Subcutaneous abdominal adipose tissue (tissue), 5 donors: ENCODE data around the gene TMEM186.
A peak's percentile ranks its signal among the peaks of the same experiment; 100 is the strongest.
"Not testable (repeated sequence)": the region's sequence is repeated elsewhere in the genome, so short reads cannot be mapped to it uniquely, and the experiment has no call there.

ENCODE experiments used
- H3K27ac ChIP-seq: one replicate; pipeline ENCODE4 v1.7.0; 2013; ENCODE audit warnings: low read depth, mild to moderate bottlenecking, inconsistent platforms, low read length, moderate library complexity
- H3K27me3 ChIP-seq, 5 donors: one replicate each; pipeline ENCODE4 v1.7.0; 2013; ENCODE audit warnings: low read length in 5 of 5, inconsistent platforms in 1 of 5; ENCODE audit not compliant: control insufficient read depth in 5 of 5, insufficient read depth in 4 of 5
- H3K36me3 ChIP-seq, 5 donors: one replicate each; pipeline ENCODE4 v1.7.0; 2013; ENCODE audit warnings: low read length in 5 of 5; ENCODE audit not compliant: control insufficient read depth in 5 of 5, insufficient read depth in 5 of 5
- H3K4me1 ChIP-seq, 5 donors: one replicate each; pipeline ENCODE4 v1.7.0; 2013; ENCODE audit warnings: low read length in 5 of 5, mild to moderate bottlenecking in 3 of 5, moderate library complexity in 1 of 5; ENCODE audit not compliant: control insufficient read depth in 5 of 5, insufficient read depth in 5 of 5
- H3K4me3 ChIP-seq, 5 donors: one replicate each; pipeline ENCODE4 v1.7.0; 2013; ENCODE audit warnings: low read length in 5 of 5, low read depth in 1 of 5
- H3K9ac ChIP-seq, 5 donors: one replicate each; pipeline ENCODE4 v1.7.0; 2013; ENCODE audit warnings: low read length in 5 of 5, mild to moderate bottlenecking in 4 of 5, moderate library complexity in 3 of 5
- H3K9me3 ChIP-seq, 5 donors: one replicate each; pipeline ENCODE4 v1.7.0; 2013; ENCODE audit warnings: low read length in 5 of 5; ENCODE audit not compliant: control insufficient read depth in 5 of 5
- donor health status: healthy.
- donor health status: healthy.
- donor health status: healthy.
- donor health status: healthy.
- donor health status: healthy.

TMEM186 gene

GRCh38 chr16:8798535-8799157, 1.2 kb upstream of the TMEM186 start:
- peak overlapping the region; percentile 90 to 99 (median 95) for H3K4me3 ChIP-seq
- H3K36me3 ChIP-seq, result peaks cover 13 to 19% (median 19%) of the 10 kb centered on the region in 5 donors
- peaks cover 9 to 37% (median 32%) of the 10 kb centered on the region in 5 donors for H3K4me1 ChIP-seq
- H3K27me3 ChIP-seq, result peaks cover 0 to 2% (median 0%) of the 10 kb centered on the region in 5 donors
- peak overlapping the region; percentile 94 to 99 (median 98) for H3K9ac ChIP-seq
- no peaks in the 10 kb centered on the region for H3K9me3 ChIP-seq
- H3K27ac ChIP-seq, result peak overlapping the region; percentile 96

GRCh38 chr16:8798174-8798527, 712 bp upstream of the TMEM186 start:
- Histone ChIP-seq H3K4me3 (peak overlapping the region; percentile 90 to 99 (median 95)), H3K27me3 (peaks cover 0 to 2% (median 0%) of the 10 kb centered on the region in 5 donors), H3K9ac (peak overlapping the region; percentile 94 to 99 (median 98)), H3K4me1 (peaks cover 9 to 37% (median 32%) of the 10 kb centered on the region in 5 donors), H3K27ac (peak overlapping the region; percentile 96), H3K36me3 (peaks cover 10 to 16% (median 15%) of the 10 kb centered on the region in 5 donors), H3K9me3 (no peaks in the 10 kb centered on the region)

- Histone ChIP-seq H3K4me1 (peaks cover 9 to 37% (median 32%) of the 10 kb centered on the region in 5 donors), H3K27me3 (peaks cover 0 to 2% (median 0%) of the 10 kb centered on the region in 5 donors), H3K4me3 (peak overlapping the region; percentile 83 to 99 (median 95)), H3K9me3 (no peaks in the 10 kb centered on the region), H3K9ac (peak overlapping the region; percentile 84 to 98 (median 86)), H3K27ac (peak overlapping the region; percentile 96), H3K36me3 (peaks cover 0 to 1% (median under 1%) of the 10 kb centered on the region in 5 donors)
Observed at GRCh38 chr16:8796469-8797363, 723 bp downstream of the TMEM186 start.

- Histone ChIP-seq H3K4me1 (peaks cover 9 to 35% (median 32%) of the 10 kb centered on the region in 5 donors), H3K4me3 (no peak overlapping the region), H3K27ac (no peak overlapping the region), H3K9me3 (no peaks in the 10 kb centered on the region), H3K27me3 (peaks cover 0 to 2% (median 0%) of the 10 kb centered on the region in 5 donors), H3K9ac (no peak overlapping the region), H3K36me3 (no peaks in the 10 kb centered on the region)
Observed at GRCh38 chr16:8795818-8796217, 1.6 kb downstream of the TMEM186 start.

- Histone ChIP-seq H3K4me3 (no peak overlapping the region), H3K9ac (no peak overlapping the region), H3K36me3 (no peaks in the 10 kb centered on the region), H3K4me1 (peaks cover 9 to 34% (median 32%) of the 10 kb centered on the region in 5 donors), H3K9me3 (no peaks in the 10 kb centered on the region), H3K27me3 (peaks cover 0 to 2% (median 0%) of the 10 kb centered on the region in 5 donors), H3K27ac (no peak overlapping the region)
Observed at GRCh38 chr16:8795091-8795490, 2.3 kb downstream of the TMEM186 start.

GRCh38 chr16:8788578-8789172, 8.8 kb downstream of the TMEM186 start:
- no peaks in the 10 kb centered on the region for H3K27me3 ChIP-seq
- no peak overlapping the region for H3K4me3 ChIP-seq
- H3K9ac ChIP-seq, result no peak overlapping the region
- H3K9me3 ChIP-seq, result no peaks in the 10 kb centered on the region
- no peaks in the 10 kb centered on the region for H3K36me3 ChIP-seq
- H3K27ac ChIP-seq, result no peak overlapping the region
- no peaks in the 10 kb centered on the region for H3K4me1 ChIP-seq

- not testable (repeated sequence) for H3K4me3 ChIP-seq, H3K9me3 ChIP-seq, H3K36me3 ChIP-seq
Observed at GRCh38 chr16:8786316-8786715, 11.1 kb downstream of the TMEM186 start.

GRCh38 chr16:8785408-8785807, 12.0 kb downstream of the TMEM186 start:
- H3K27me3 ChIP-seq, result no peaks in the 10 kb centered on the region
- no peak overlapping the region for H3K9ac ChIP-seq
- no peaks in the 10 kb centered on the region for H3K4me1 ChIP-seq
- H3K9me3 ChIP-seq, result no peaks in the 10 kb centered on the region
- H3K36me3 ChIP-seq, result peaks cover 0 to 6% (median 3%) of the 10 kb centered on the region in 5 donors
- H3K27ac ChIP-seq, result no peak overlapping the region
- no peak overlapping the region for H3K4me3 ChIP-seq

More at GRCh38 chr16:8786316-8786715, 11.1 kb downstream of the TMEM186 start:
- H3K4me1 ChIP-seq, H3K9ac ChIP-seq, H3K27ac ChIP-seq, H3K27me3 ChIP-seq: not testable (repeated sequence)

- H3K27ac ChIP-seq, result no peak overlapping the region
- peaks cover 0 to 30% (median 14%) of the 10 kb centered on the region in 5 donors for H3K36me3 ChIP-seq
- no peak overlapping the region for H3K4me3 ChIP-seq
Observed at GRCh38 chr16:8782673-8783072, 14.8 kb downstream of the TMEM186 start.

More at GRCh38 chr16:8782673-8783072, 14.8 kb downstream of the TMEM186 start:
- H3K9ac ChIP-seq, result no peak overlapping the region
- no peaks in the 10 kb centered on the region for H3K9me3 ChIP-seq
- H3K4me1 ChIP-seq, result no peaks in the 10 kb centered on the region
- no peaks in the 10 kb centered on the region for H3K27me3 ChIP-seq
